Lung (tissue), 12 donors: Measurements from ENCODE around the gene AKIP1. TPM values are rescaled to one million over a fixed set of nuclear protein-coding genes. Genes with fewer than 3 reads are reported as not detected.

Experiments used
- ATAC-seq: fragments of 200-7000 bp; cut with Tn5 transposase; one replicate; pipeline ENCODE4 v1.9.1; 2020; ENCODE audit warnings: moderate number of reproducible peaks; ENCODE audit not compliant: insufficient read depth, low FRiP score
- DNase-seq, 3 donors: peaks; one replicate each; pipeline ENCODE4 v3.0.0-alpha.2; 2013 to 2017
- H3K27ac ChIP-seq, 2 donors: one replicate each; pipeline ENCODE4 v1.5.1; 2013; ENCODE audit warnings: mild to moderate bottlenecking in 2 of 2, moderate library complexity in 2 of 2, control low read depth in 1 of 2, inconsistent platforms in 1 of 2, low read depth in 1 of 2, low read length in 1 of 2
- H3K27me3 ChIP-seq, 3 donors: one replicate each; pipeline ENCODE4 v1.5.1; 2013; ENCODE audit warnings: low read length in 2 of 3; ENCODE audit not compliant: control insufficient read depth in 3 of 3, insufficient read depth in 3 of 3
- H3K36me3 ChIP-seq, 4 donors: one replicate each; pipeline ENCODE4 v1.5.1; 2013; ENCODE audit warnings: low read length in 4 of 4, mild to moderate bottlenecking in 1 of 4, moderate library complexity in 1 of 4; ENCODE audit not compliant: control insufficient read depth in 4 of 4, insufficient read depth in 4 of 4
- H3K4me1 ChIP-seq, 5 donors: one replicate each; pipeline ENCODE4 v1.5.1; 2013; ENCODE audit warnings: low read length in 5 of 5, mild to moderate bottlenecking in 2 of 5, moderate library complexity in 1 of 5; ENCODE audit not compliant: control insufficient read depth in 5 of 5, insufficient read depth in 5 of 5
- H3K4me3 ChIP-seq: one replicate; pipeline ENCODE4 v1.5.1; 2013; ENCODE audit warnings: mild to moderate bottlenecking, control low read depth, moderate library complexity
- H3K9ac ChIP-seq, 2 donors: one replicate each; pipeline ENCODE4 v1.5.1; 2013; ENCODE audit warnings: low read length in 2 of 2, control low read depth in 1 of 2; ENCODE audit not compliant: insufficient read depth in 1 of 2
- H3K9me3 ChIP-seq, 4 donors: one replicate each; pipeline ENCODE4 v1.5.1; 2013; ENCODE audit warnings: low read length in 3 of 4, mild to moderate bottlenecking in 1 of 4, moderate library complexity in 1 of 4; ENCODE audit not compliant: control insufficient read depth in 4 of 4, insufficient read depth in 3 of 4
- WGBS, 2 donors: extraction: QIAGEN DNeasy Blood & Tissue Kit; methylation state at CpG; one replicate each; pipeline ENCODE4 v1.1.7; 2013; 5-methylcytosine and 5-hydroxymethylcytosine counted together
- polyA plus RNA-seq, 2 donors: library from polyadenylated mRNA; stranded (reverse); fragments of 200-250 nt; gene quantifications; one replicate each; pipeline ENCODE4 v1.2.1, GENCODE V29; 2013
- total RNA-seq, 2 donors: library from RNA; depleted of rRNA in 1 of 2; stranded (reverse); fragments of >200 nt in 1 of 2; gene quantifications; one replicate each; pipeline ENCODE4 v1.2.1, GENCODE V29; 2014 to 2021
- TF ChIP-seq, protein P1 (sequence below): IDR thresholded peaks from 2 replicates; pipeline ENCODE4 v1.5.1; 2012; ENCODE audit warnings: mild to moderate bottlenecking; ENCODE audit errors: control extremely low read depth, extremely low read depth
- donor health status: control.
- donor health status: control.
- donor health status: Bipolar disorder and iron deficiency.
- donor health status: healthy.
- donor health status: DM: yes; HTN: yes; CAD: no.

The AKIP1 gene
- total and polyA plus RNA-seq, 4 donors, result 15.6 to 27.2 (median 18.1) TPM

GRCh38 chr11:8937659-8938058 lies 26.7 kb downstream of the AKIP1 start:
- TF ChIP-seq, protein P1, sequence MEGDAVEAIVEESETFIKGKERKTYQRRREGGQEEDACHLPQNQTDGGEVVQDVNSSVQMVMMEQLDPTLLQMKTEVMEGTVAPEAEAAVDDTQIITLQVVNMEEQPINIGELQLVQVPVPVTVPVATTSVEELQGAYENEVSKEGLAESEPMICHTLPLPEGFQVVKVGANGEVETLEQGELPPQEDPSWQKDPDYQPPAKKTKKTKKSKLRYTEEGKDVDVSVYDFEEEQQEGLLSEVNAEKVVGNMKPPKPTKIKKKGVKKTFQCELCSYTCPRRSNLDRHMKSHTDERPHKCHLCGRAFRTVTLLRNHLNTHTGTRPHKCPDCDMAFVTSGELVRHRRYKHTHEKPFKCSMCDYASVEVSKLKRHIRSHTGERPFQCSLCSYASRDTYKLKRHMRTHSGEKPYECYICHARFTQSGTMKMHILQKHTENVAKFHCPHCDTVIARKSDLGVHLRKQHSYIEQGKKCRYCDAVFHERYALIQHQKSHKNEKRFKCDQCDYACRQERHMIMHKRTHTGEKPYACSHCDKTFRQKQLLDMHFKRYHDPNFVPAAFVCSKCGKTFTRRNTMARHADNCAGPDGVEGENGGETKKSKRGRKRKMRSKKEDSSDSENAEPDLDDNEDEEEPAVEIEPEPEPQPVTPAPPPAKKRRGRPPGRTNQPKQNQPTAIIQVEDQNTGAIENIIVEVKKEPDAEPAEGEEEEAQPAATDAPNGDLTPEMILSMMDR, result no peak
- no peaks in the 10 kb centered on the region for H3K36me3 ChIP-seq
- H3K4me1 ChIP-seq, result peaks cover 0 to 6% (median 0%) of the 10 kb centered on the region in 5 donors
- WGBS, 2 donors, result 87 to 91% methylated on average over 14 of the region's 14 CpGs
- H3K9me3 ChIP-seq, result no peaks in the 10 kb centered on the region
- H3K27ac ChIP-seq, result no peak overlapping the region
- no peaks in the 10 kb centered on the region for H3K27me3 ChIP-seq
- no peak overlapping the region for H3K9ac ChIP-seq
- ATAC-seq, result no peak
- H3K4me3 ChIP-seq, result no peak overlapping the region
- no peak for DNase-seq

DNA sequence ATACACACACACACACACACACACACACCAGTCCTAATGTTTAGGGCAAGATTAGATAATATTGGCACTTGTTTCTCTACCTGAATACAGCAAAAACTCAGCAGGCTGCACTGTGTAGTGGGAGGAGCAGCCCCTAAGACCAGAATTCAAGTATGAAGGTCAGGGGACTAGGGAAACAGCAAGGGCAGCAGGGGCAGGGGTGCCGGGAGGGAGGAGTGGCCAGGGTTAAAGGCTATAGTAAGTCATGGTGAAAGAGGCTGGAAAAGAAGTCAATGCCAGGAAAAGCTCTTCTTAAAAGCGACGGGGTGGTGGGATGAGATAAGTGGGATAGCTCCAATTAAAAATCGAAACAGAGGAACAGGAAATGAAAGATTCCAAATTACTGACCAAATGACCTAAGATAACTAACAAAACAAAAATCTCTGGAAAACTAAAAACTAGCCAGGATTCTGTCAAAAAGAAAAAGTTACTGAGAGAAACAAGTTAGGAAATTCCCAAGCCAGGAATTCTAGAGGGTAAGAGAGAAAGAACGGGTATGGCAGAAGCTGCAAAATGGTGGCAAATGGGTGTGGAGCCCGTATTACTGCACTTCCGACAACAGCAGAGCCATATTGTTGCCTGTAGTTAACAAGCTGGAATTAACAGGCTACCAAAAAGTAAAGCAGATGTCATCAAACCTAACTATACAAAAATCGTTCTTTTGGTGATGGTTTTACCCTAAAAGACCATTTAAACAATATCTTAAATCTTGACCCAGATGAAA lies 30.5 kb downstream of the AKIP1 start:
- Histone ChIP-seq H3K9me3 (no peaks in the 10 kb centered on the region), H3K27ac (no peak overlapping the region), H3K4me1 (peaks cover 0 to 6% (median 0%) of the 10 kb centered on the region in 5 donors), H3K27me3 (no peaks in the 10 kb centered on the region), H3K9ac (no peak overlapping the region), H3K4me3 (no peak overlapping the region), H3K36me3 (no peaks in the 10 kb centered on the region)
- TF ChIP-seq, protein P1, result no peak
- 61 to 72% methylated on average over 8 of the region's 8 CpGs for WGBS, 2 donors
- no peak for ATAC-seq
- peak in 1 of 3 donors; percentile 11 for DNase-seq

GRCh38 chr11:8942518-8943066 lies 31.6 kb downstream of the AKIP1 start, which contains the start of gene ASCL3:
Gene ASCL3, minus strand, starts transcription at chr11:8943016. Its CDS starts 4,855 bp downstream, at chr11:8938161.
- peaks cover 0 to 5% (median 3%) of the 10 kb centered on the region in 4 donors for H3K36me3 ChIP-seq

More at GRCh38 chr11:8942518-8943066, 31.6 kb downstream of the AKIP1 start, which contains the start of gene ASCL3:
- H3K9me3 ChIP-seq, result no peaks in the 10 kb centered on the region
- H3K4me1 ChIP-seq, result peaks cover 0 to 6% (median 0%) of the 10 kb centered on the region in 5 donors
- no peak within 1 kb of the TSS for H3K4me3 ChIP-seq
- ATAC-seq (no peak), DNase-seq (no peak)
- TF ChIP-seq, protein P1, result no peak
- no peak within 1 kb of the TSS for H3K27ac ChIP-seq
- H3K27me3 ChIP-seq, result no peaks in the 10 kb centered on the region
- no peak within 1 kb of the TSS for H3K9ac ChIP-seq
- WGBS, 2 donors, result 82 to 85% methylated on average over 5 of the region's 5 CpGs
